ENCODE measurements around the gene C1orf115. TPM values are rescaled to one million over a fixed set of nuclear protein-coding genes. Genes with fewer than 3 reads are reported as not detected.

The C1orf115 gene
- total RNA-seq, 1 experiment from 2014 or later, result 5.1 TPM

DNA sequence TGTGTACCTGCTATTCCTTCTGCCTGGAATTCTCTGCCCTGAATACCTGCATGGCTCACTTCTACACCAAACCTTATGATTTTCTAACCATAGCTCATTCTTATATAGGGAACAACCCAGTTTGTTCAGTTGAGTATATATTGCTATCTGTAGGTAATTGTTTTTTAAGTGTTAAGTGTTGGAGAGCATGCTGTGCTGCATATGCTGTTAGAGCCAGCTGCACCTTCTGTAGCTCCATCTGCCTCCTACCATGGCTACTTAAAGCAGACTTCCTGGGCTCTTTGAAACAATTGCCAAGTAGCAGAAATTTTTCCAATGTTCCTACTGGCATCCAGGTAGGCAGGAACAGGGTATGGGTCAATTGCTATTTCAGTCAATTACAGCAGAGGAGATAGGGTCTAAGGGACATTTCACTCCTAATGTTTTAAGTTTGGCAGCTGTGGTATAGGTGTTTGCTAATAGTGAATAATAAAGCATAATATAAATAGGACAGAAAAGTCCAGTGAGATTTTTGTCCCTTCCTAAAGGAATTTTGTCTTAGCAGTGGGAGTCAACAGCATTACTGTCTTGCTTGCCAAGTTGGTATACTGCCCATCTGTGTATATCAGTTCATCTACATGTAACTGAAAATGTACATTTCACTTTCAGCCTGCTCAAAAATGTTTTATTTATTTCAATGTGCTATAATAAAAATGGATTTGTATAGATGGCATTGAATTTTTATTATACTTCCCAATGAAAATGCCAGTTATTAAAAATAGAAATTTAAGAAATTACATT, 34.0 kb upstream of the C1orf115 start:
- H3K36me3 Mint-ChIP-seq (ENCODE audit: insufficient read depth, unreplicated experiment), result no peaks in the 10 kb centered on the region
- H3K4me3 Mint-ChIP-seq (ENCODE audit: low read depth, unreplicated experiment), result no peak overlapping the region
- intact Hi-C loops (cut with micrococcal nuclease; ENCODE audit: unreplicated experiment), result no loop called here
- CTCF ChIA-PET, result no interaction called here
- BruUV-seq (replicated peaks), result no TSS peak
- no peak for DNase-seq
- H3K27ac Mint-ChIP-seq (ENCODE audit: unreplicated experiment), result no peak overlapping the region
- no peaks in the 10 kb centered on the region for H3K9me3 Mint-ChIP-seq (ENCODE audit: low read depth, unreplicated experiment)
- H3K27me3 Mint-ChIP-seq (ENCODE audit: unreplicated experiment), result no peaks in the 10 kb centered on the region
- no peaks in the 10 kb centered on the region for H3K4me1 Mint-ChIP-seq (ENCODE audit: low read depth, unreplicated experiment)
- TF ChIP-seq, protein P1, sequence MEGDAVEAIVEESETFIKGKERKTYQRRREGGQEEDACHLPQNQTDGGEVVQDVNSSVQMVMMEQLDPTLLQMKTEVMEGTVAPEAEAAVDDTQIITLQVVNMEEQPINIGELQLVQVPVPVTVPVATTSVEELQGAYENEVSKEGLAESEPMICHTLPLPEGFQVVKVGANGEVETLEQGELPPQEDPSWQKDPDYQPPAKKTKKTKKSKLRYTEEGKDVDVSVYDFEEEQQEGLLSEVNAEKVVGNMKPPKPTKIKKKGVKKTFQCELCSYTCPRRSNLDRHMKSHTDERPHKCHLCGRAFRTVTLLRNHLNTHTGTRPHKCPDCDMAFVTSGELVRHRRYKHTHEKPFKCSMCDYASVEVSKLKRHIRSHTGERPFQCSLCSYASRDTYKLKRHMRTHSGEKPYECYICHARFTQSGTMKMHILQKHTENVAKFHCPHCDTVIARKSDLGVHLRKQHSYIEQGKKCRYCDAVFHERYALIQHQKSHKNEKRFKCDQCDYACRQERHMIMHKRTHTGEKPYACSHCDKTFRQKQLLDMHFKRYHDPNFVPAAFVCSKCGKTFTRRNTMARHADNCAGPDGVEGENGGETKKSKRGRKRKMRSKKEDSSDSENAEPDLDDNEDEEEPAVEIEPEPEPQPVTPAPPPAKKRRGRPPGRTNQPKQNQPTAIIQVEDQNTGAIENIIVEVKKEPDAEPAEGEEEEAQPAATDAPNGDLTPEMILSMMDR (IDR thresholded peaks at IDR 0.05; ENCODE audit: unreplicated experiment), result no peak

- no peak for DNase-seq
- peaks cover 3% of the 10 kb centered on the region for H3K9me3 Mint-ChIP-seq (ENCODE audit: low read depth, unreplicated experiment)
- TF ChIP-seq, protein P1 (IDR thresholded peaks at IDR 0.05; ENCODE audit: unreplicated experiment), result no peak
- no peak overlapping the region for H3K4me3 Mint-ChIP-seq (ENCODE audit: low read depth, unreplicated experiment)
- no TSS peak for BruUV-seq (replicated peaks)
- H3K4me1 Mint-ChIP-seq (ENCODE audit: low read depth, unreplicated experiment), result no peaks in the 10 kb centered on the region
- H3K27me3 Mint-ChIP-seq (ENCODE audit: unreplicated experiment), result no peaks in the 10 kb centered on the region
- CTCF ChIA-PET, result interaction anchor here (0.7 kb wide), 1 partner anchor 1705 kb away, joined by 4 read pairs; no protein-coding TSS in a partner anchor
- intact Hi-C loops (cut with micrococcal nuclease; ENCODE audit: unreplicated experiment), result no loop called here
- no peak overlapping the region for H3K27ac Mint-ChIP-seq (ENCODE audit: unreplicated experiment)
- H3K36me3 Mint-ChIP-seq (ENCODE audit: insufficient read depth, unreplicated experiment), result no peaks in the 10 kb centered on the region
Measured at GRCh38 chr1:220666349-220666748, 23.8 kb upstream of the C1orf115 start.

DNA sequence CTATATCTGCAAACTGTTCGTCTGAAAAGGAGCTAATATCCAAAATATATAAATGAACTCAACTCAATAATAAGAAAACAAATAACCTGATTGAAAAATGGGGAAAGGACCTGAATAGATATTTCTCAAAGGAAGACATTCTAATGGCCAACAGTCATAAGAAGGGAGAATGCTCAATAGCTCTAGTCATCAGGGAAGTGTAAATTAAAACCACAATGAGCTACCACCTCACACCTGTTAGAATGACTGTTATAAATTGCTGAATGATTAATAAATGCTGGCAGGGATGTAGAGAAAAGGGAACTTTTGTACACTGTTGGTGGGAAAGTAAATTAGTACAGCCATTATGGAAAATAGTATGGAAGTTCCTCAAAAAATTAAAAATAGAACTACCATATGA, 21.2 kb upstream of the C1orf115 start:
- CTCF ChIA-PET, result interaction anchor here (1.0 kb wide), 1 partner anchor 17 kb away, joined by 3 read pairs; no protein-coding TSS in a partner anchor
- H3K27me3 Mint-ChIP-seq (ENCODE audit: unreplicated experiment), result no peaks in the 10 kb centered on the region
- TF ChIP-seq, protein P1 (IDR thresholded peaks at IDR 0.05; ENCODE audit: unreplicated experiment), result no peak
- H3K9me3 Mint-ChIP-seq (ENCODE audit: low read depth, unreplicated experiment), result peaks cover 3% of the 10 kb centered on the region
- no peak for DNase-seq
- H3K36me3 Mint-ChIP-seq (ENCODE audit: insufficient read depth, unreplicated experiment), result no peaks in the 10 kb centered on the region
- intact Hi-C loops (cut with micrococcal nuclease; ENCODE audit: unreplicated experiment), result no loop called here
- no peaks in the 10 kb centered on the region for H3K4me1 Mint-ChIP-seq (ENCODE audit: low read depth, unreplicated experiment)
- no peak overlapping the region for H3K4me3 Mint-ChIP-seq (ENCODE audit: low read depth, unreplicated experiment)
- no peak overlapping the region for H3K27ac Mint-ChIP-seq (ENCODE audit: unreplicated experiment)
- BruUV-seq (replicated peaks), result no TSS peak

GRCh38 chr1:220670365-220670764, 19.8 kb upstream of the C1orf115 start:
- Mint-ChIP-seq H3K4me1 (ENCODE audit: low read depth, unreplicated experiment) (no peaks in the 10 kb centered on the region), H3K36me3 (ENCODE audit: insufficient read depth, unreplicated experiment) (no peaks in the 10 kb centered on the region), H3K27ac (ENCODE audit: unreplicated experiment) (no peak overlapping the region), H3K4me3 (ENCODE audit: low read depth, unreplicated experiment) (no peak overlapping the region), H3K9me3 (ENCODE audit: low read depth, unreplicated experiment) (peaks cover 3% of the 10 kb centered on the region), H3K27me3 (ENCODE audit: unreplicated experiment) (no peaks in the 10 kb centered on the region)
- intact Hi-C loops (cut with micrococcal nuclease; ENCODE audit: unreplicated experiment), result no loop called here
- CTCF ChIA-PET, result no interaction called here
- BruUV-seq (replicated peaks), result no TSS peak
- DNase-seq, result no peak
- TF ChIP-seq, protein P1 (IDR thresholded peaks at IDR 0.05; ENCODE audit: unreplicated experiment), result no peak

All from Calu3 (cell line).